Right lobe of liver (tissue), 4 donors: ENCODE data around the gene VENTX.

ENCODE experiments used
- CTCF ChIP-seq, 4 donors: fragments of 200-600 bp in 3 of 4; fragments of 450-650 bp in 1 of 4; IDR thresholded peaks; one replicate each; pipeline versions ENCODE4 v1.5.1 to v1.8.0; 2016 to 2022; ENCODE audit warnings: antibody characterized with exemption in 4 of 4, mild to moderate bottlenecking in 2 of 4
- POLR2A ChIP-seq: fragments of 450-650 bp; IDR thresholded peaks from one replicate; pipeline ENCODE4 v1.6.1; 2017; ENCODE audit warnings: antibody characterized with exemption, mild to moderate bottlenecking
- donor health status: DM: no; HTN: no; CAD: no.
- donor health status: DM: no; HTN: no; CAD: no.
- donor health status: DM: no; HTN: yes; CAD: no.

GRCh38 chr10:133258818-133259601 lies 21.4 kb downstream of the VENTX start:
- no peak for TF ChIP-seq CTCF (IDR thresholded peaks at IDR 0.05)
- TF ChIP-seq POLR2A: peak; percentile 28
